ENCODE data around the gene FZR1.

FZR1 gene

DNA sequence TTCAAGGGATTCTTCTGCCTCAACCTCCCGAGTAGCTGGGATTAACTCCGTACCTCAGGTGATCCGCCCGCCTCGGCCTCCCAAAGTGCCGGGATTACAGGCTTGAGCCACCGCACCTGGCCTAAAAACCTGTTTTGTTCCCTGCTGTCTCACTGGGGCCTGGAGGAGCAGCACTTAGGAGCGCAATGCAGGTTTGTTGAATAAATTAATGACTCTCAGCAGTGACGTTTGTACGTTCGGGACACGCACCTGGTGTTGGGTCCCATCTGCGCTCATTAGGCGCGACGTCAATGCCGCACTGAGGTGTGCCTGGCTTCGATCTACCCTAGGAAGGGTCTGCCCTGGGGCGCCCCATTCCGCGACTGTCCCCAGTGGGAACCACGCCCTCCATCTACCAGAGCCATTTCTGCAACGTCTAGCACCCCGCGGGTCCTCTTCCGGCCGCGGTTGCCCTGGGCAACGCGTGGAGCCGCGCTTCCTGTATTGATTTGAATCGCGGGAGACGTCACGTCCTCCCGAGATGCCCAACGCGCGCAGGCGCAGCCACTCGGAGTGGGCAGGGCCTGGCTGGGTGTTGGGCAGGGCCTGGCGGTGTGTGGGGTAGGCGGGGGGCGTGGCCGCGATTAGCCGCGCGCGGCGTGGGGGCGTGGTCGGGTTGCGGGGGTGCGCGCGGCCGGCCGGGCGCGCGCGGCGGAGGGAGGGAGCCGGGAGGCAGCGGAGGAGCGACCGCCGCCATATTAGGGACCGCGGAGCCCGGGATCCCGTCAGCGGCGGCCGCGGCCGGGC, at the start of gene FZR1:
TSS of gene FZR1 (plus strand) at position 714 of the 786 bp plus-strand sequence. CDS start 16,679 bp downstream, outside the sequence.
- peak; percentile 93 to 97 for DNase-seq

DNA sequence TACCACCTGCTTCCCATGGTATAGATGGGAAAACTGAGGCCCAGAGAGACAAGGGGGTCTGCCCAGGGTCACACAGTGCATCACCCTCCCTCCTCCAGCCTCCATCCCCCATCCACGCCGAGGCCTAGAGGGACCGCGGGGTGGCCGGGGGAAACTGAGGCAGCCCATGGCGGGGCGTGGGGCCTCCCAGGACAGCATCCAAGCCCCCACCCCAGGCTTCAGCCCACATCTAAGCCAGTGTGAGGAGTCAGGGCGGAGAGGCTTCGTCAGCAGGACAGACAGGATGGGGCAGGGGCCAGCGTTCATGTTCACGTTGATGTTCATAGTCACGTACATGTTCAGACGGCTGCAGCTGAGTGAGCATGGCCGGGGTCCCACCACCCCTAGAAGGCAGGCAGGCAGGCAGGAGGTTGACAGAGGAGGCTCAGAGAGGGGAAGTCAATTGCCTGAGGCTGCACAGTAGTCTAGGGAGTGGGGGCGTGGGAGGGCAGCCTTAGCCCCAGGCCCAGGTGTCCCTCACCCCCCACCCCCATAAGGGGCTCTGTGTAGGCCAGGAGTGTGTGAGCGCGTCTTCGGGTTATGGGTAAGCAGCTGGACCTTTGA, 49.1 kb upstream of the FZR1 start:
- DNase-seq: no peak

DNA sequence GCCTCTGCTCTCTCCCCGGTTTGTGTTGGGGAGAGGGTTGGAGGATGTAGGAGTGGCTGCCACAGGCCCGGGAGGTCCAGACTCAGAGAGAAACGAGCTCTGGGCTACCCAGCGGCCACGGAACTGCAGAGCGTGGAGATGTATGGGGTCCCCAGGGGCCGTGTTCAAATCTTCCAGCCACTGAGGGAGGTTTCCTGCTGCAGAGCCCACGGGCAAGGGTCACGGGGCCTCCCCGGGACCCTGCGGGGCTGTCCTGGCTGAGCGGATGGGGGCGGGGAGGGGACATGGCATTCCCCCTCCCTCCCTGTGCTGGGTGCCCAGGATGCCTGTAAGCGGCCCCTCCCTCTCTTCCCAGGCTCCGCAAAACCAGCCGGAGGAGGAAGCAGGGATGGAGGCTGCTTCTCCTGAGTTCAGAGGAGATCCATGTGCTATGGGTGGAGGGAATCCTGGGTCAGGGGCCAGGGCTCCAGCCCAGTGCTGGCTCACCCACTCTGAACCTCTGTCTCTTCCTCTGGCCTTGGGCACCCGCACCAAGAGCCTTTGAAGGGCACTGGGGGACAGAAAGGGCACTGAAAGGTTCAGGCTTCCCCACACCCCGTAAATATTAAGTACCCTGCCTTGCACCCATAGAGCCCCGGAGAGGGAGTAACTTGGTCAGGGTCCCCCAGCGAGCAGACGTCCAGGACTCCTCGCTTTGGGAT, 48.4 kb upstream of the FZR1 start:
- no peak for DNase-seq

- no peak for DNase-seq
Observed at GRCh38 chr19:3458229-3459088, 47.7 kb upstream of the FZR1 start.

DNA sequence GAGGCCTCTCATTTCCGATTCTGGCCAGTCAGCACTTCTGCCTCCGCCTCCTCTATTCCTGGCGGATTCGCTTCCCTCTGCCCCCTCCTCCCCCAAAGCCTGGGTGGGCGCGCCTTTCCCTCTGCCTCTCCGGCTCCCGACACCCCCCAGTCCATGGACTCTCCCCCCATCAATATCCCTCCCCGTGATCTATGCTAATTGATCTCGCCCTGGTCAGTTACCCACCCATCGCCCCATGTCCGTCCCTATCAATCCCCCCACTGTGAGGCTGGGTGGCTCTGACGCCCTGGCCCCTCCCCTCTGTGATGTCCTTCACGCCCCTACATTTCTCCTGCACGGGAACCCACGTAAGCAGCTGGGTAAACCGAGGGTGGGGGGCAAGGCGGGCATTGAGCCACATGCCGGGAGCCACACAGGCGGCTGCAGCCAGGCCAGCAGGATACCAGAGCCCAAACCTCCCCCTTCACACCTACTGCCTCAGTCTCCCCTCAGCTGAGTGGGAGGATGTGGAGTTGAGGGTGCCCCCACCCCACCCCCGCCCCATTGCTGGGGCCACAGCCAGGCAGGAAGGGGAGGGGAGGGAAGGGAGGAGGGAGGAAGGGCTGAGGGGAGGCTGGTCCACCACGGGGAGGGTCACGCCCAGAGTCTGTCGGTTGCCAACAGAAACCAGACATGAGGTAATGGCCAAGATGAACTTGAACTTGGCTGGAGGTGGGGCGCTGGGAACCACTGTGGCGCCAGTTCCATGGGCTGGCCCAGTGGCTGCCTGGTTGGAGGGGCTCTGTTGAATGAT, 46.8 kb upstream of the FZR1 start:
- peak in 1 of 2 experiments; percentile 17 for DNase-seq

- no peak for DNase-seq
Observed at GRCh38 chr19:3459965-3460582, 46.0 kb upstream of the FZR1 start.

GRCh38 chr19:3462991-3463713, 43.0 kb upstream of the FZR1 start:
- no peak for DNase-seq

GRCh38 chr19:3463714-3464586, 42.2 kb upstream of the FZR1 start:
- no peak for DNase-seq

- no peak for DNase-seq
Observed at GRCh38 chr19:3464587-3465235, 41.4 kb upstream of the FZR1 start.

GRCh38 chr19:3465552-3465951, 40.6 kb upstream of the FZR1 start:
- no peak for DNase-seq

GRCh38 chr19:3466635-3467034, 39.5 kb upstream of the FZR1 start:
- DNase-seq: no peak

DNA sequence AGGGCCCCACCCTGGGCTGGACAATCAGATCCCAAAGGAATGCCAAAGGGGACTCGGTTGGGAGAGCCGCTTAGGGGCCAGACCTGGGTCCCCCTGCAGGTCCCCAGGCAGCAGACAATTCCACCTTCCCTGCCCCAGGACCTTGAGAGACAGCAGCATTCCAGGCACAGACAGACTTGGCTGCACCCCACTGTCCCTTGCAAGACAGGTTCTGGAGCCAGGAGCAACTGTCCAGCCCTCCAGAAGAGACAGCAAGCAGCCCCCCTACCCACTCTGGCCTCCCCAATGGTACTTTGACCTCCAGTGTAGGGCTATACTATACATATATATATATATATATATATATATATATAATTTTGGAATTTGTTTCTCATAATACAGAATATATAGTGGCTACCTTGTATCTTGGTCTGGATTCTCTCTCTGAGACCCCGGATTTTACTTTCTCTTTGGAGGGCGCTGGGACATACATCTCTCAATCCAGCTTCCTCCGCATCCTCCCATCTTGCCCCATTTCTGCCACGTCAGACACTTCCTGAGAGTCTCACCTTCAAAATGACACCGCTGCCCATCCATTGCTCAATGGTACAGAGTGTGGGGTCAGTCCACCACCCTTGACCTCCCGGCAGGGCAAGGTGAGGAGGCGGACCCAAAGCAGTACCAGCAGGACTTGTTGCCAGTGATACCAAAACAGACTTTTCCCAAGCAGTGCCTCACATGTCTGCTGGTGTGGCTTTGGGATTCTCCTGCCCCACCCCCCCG, 38.5 kb upstream of the FZR1 start:
- no peak for DNase-seq

GRCh38 chr19:3468211-3468610, 37.9 kb upstream of the FZR1 start:
- no peak for DNase-seq

DNA sequence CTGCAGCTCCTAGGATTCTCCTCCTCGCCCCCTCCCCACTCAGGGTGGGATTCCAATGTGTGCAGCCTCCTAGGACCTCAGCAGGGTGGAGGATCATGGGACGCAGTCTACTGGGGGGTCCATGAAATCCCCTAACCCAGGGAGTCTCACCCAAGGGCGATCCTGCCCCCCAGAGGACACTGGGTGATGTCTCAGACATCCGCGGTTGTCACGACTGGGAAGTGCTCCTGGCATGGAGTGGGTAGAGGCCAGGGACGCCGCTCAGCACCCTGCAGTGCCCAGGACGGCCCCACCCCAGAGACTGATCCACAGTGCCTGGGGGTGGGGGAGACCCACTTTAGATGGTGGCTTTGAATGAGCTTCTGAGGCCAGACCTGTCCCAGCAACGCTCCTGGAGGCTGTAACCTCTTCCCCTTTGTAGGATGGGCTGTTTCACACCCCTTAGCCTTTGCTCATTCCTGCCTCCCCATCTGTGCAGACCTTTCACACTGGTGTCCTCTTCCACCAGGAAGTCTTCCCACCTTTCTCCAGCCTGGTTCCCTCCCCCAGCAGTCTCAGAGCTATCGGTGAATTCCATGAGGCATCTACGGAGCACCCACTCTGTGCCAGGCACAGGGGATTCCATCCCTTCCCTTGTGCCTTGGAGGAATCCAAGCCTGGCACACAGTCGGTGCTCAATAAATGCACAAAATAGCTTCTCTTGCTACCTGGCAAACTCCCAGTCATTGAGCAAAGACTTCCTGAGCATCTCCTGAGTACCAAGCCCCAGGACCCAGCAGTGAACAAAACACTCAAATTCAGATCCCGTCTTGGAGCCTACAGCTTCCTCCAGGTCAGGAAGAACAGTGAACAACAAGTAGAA, 36.2 kb upstream of the FZR1 start:
- DNase-seq: no peak

DNA sequence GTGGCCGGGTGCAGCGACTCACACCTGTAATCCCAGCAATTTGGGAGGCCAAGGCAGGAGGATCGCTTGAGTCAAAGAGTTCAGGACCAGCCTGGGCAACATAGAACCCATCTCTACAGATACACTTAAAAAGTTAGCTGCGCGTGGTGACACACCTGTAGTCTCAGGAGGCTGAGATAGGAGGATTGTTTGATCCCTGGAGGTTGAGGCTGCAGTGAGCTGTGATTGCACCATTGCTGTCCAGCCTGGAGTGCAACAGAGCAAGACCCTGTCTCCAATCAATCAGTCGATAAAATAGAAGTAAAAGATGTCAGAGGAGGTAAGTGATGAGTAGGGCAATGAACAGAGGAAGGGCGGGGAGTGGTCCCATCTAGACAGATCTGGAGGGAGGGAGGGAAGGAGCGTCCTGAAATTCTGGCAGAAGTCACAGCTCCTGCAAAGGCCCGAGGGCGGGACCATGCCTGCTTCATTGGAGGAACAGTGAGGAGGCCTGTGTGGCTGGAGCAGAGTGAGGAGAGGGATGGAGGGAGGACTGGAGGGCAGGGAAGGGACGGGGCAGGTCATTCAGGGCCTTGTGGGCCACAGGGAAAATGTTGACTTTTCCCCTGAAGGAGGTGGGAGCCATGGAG, 35.5 kb upstream of the FZR1 start:
- DNase-seq: no peak

DNA sequence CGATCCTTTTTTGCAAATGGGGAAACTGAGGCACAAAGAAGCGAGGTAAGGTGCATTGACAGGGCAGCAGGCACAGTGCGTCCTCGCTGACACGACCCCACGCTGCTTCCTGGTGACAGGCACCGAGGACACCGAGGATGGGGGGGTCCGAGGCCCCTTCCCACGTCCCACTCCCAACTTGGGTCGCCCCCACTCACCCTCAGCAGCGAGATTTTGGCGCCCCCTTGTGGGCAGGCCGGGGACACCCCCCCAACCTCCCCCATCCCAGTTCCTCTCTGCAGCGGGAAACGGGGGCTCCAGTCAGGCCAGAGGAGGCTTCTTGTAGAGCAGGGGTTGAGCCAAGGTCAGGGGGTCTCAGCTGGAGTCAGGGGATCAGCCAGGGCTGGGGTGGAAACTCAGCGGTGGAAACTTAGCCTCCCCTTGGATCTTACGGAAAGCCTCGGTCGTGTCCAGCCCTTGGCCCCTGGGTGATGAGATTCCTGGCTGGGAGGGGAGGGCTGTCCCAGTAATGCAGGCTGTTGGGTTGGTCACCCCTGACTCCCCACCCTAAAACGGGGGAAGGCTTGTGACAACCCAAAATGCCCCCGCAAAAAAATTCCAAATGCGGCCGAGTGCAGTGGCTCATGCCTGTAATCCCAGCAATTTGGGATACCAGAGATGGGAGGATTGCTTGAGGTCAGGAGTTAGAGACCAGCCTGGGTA, 34.0 kb upstream of the FZR1 start:
- DNase-seq: no peak

All from SW 1271 (cell line).